GM12801 (cell line): Measurements from ENCODE around the gene PRIMA1.

Experiments
- TF ChIP-seq, protein P1 (sequence below): IDR thresholded peaks from one replicate; pipeline ENCODE4 v1.5.1; 2011; ENCODE audit warnings: control low read depth; ENCODE audit not compliant: insufficient read length; ENCODE audit errors: extremely low read depth

The PRIMA1 gene

DNA sequence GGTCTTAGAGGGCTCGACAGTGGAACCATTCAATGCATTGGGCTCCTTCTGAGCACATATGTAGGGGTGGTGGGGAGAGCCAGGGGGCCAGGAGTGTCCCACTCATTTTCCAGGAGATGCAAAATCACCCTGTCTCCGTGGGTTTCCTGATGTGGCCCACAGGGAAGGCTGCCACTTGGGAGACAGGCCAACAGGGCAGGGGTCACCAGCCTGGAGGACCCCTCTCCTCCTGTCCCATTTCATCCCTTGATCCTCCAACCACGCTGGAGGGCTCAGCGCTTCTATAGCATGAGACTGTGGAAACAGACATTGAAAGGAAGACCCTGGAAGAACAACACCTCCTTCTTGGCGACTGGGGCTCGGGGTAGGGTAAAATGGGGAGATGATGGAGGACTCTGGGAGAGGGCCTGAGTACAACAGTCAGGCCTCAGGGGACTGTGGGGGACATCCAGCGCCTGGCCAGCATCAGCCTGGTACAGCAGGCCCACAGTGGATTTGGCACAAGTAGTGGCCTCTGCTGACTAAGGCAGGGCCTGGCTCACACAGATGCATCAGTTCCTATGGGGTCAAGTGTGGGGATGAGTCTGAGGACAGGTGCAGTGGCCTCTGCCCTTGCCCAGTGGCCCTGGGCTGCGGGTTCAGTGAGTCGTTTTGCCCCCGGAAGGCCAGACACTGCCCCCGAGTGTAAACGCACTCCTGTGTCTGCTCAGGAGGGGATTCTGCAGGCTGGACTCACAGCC lies 68.0 kb downstream of the PRIMA1 start:
- TF ChIP-seq, protein P1, sequence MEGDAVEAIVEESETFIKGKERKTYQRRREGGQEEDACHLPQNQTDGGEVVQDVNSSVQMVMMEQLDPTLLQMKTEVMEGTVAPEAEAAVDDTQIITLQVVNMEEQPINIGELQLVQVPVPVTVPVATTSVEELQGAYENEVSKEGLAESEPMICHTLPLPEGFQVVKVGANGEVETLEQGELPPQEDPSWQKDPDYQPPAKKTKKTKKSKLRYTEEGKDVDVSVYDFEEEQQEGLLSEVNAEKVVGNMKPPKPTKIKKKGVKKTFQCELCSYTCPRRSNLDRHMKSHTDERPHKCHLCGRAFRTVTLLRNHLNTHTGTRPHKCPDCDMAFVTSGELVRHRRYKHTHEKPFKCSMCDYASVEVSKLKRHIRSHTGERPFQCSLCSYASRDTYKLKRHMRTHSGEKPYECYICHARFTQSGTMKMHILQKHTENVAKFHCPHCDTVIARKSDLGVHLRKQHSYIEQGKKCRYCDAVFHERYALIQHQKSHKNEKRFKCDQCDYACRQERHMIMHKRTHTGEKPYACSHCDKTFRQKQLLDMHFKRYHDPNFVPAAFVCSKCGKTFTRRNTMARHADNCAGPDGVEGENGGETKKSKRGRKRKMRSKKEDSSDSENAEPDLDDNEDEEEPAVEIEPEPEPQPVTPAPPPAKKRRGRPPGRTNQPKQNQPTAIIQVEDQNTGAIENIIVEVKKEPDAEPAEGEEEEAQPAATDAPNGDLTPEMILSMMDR: no peak

DNA sequence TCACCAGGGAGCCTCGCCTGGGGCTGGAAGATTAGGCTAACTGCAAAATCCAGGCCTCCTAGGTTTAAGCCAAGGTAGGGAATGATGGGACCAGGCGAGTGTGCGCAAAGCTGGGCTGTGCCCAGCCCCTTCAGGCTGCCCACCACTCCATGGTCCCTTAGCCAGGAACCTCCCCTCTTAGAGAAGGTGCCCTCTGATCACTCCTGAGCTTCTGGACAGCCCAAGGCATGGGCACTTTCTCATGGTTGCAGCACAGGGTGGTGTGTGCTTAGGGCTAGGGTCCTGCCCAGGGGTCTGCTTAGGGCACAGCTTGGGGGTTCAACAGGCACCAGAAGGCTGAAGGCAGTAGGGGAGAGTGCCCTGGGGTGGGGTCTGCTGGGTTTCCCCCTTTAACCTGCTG lies 69.0 kb downstream of the PRIMA1 start:
- TF ChIP-seq, protein P1: no peak

DNA sequence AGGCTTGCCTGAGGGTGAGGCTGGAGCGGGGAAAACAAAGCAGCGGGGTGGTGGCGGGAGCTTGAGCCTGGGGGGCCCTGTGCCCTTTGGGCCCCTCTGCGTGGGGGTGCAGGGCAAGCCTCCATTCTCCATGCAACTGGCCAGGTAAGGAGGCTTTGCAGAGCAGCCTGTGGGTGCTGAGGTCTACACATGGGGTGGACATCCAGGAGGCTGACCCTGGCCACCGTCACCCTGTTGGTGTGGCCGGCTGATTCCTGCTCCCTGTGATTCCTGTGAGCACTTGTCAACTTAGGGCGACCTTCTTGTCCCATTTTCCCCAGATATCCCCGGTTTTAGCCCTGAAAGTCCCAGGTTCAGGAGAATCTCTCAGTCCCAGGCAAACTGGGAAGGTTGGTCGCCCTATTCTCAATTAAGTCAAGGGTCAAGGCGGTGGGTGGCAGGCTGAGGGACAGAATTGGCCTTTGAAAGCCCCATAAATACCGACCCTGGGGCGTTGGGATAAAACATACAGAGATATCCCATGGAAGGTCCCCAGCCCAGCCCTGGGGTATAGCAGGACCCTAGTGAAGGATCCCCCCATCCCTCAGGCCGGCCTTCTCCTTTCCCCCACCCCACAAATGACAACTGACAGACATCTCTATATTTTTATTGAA lies 70.5 kb downstream of the PRIMA1 start:
- TF ChIP-seq, protein P1: no peak

DNA sequence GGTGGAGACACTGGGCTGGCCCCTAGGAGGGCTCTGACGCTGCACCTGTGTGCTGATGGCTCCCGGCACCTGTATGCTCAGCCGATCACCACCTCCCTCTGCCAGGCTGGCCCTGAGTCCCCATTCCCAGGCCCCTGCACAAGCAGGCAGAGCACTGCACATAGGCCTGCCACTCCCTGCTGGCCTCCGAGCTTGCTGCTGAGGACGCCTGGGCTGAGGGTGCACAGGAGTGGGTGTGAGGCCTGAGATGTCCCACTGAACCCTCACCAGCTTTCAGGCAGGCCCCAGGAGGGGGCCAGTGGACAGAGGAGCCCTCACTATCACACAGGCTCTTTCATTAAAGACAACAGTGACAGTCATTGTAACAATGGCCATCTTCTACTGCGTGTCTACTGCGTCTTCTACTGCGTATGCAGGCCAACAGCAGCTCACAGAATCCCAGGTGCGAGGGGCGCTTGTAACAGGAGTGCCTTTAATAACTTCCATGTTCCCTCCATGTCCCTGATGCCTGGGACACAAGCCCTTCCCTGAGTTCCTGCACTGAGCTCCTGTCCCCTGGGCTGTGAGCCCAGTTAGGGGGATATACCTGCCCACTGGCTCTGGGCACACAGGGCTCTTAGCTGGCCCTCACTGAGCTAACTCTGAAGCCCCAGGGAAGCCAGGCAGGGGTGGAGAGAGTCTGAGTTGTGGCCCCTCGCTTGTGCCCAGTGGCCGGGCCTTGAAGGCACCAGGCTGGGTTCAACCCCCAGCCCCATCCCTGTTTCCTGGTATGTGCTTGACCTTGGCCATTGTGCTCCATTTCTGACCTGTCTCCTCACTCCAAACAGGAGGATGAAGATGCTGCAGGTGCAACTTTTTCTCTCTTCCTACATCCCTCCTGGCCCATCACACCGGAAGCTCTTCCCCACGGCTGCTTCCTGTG lies 71.3 kb downstream of the PRIMA1 start:
- TF ChIP-seq, protein P1: no peak

DNA sequence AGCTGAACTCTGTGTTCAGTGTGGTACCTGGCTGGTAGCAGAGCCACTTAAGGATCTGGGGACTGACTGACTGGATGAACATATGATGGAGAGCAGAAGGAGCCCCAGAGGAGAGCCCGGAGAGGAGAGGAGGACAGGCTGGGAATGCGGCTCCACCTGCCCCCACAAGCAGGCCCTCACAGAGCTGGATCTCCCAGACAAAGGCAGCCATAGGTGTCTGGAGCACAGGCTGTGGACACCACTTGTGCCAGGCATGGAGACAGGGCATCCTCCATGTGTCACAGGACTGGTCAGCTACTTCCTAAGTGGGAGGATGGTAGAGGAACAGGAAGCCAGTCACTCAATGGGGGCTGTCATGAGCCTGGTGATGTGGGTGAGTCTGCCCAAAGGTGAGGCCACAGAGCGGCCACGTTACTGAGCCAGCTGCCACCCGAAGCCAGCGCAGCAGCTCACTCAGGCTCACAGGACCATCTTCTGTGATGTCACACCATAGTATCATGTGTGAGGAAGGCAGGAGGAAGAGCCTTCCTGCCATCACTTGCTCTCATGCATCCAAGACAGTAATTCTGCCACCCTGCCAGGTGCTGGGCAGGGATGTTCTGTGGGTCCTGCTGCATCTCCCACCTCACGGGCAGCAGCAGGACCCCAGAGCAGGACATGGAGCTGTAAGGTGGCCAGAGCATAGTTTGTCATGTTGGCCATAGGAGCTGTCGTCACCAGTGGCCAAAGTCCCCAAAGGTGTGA lies 72.1 kb downstream of the PRIMA1 start:
- TF ChIP-seq, protein P1: no peak

DNA sequence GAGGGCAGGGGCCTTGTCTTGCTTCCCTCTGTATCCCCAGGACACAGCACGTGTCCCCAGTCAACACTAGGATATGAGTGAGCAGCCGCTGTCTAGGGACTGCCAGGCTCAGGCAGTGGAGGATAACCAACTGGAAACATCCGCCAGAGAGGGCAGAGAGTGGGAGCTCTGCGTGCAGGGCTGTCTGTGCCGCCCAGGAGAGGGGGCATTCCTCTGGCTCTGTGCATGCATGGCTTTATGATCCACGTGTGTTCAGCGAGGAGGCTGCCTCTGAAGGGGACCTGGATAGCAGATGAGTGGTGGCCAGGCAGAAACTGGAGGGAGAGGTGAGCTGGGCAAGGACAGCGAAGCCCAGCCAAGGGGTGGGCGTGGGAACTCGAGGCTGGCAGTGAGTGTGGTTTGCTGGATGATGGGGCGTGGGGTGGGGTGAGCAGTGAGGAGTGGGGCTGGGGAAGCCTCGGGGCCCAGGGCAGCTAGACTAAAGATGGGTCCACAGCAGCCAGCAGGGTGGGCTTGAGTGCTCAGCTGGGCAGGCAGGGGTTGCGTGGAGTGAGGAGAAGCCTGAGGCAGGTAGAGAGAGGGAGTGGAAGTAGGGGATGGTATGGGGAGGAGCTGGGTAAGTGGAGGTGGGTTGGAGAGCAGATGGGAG lies 72.9 kb downstream of the PRIMA1 start:
- TF ChIP-seq, protein P1: no peak
